Subcutaneous abdominal adipose tissue (tissue), 5 donors: ENCODE measurements around the gene GPR62.

ENCODE experiments used
- H3K27ac ChIP-seq: one replicate; pipeline ENCODE4 v1.7.0; 2013; ENCODE audit warnings: low read depth, mild to moderate bottlenecking, inconsistent platforms, low read length, moderate library complexity
- H3K27me3 ChIP-seq, 5 donors: one replicate each; pipeline ENCODE4 v1.7.0; 2013; ENCODE audit warnings: low read length in 5 of 5, inconsistent platforms in 1 of 5; ENCODE audit not compliant: control insufficient read depth in 5 of 5, insufficient read depth in 4 of 5
- H3K36me3 ChIP-seq, 5 donors: one replicate each; pipeline ENCODE4 v1.7.0; 2013; ENCODE audit warnings: low read length in 5 of 5; ENCODE audit not compliant: control insufficient read depth in 5 of 5, insufficient read depth in 5 of 5
- H3K4me1 ChIP-seq, 5 donors: one replicate each; pipeline ENCODE4 v1.7.0; 2013; ENCODE audit warnings: low read length in 5 of 5, mild to moderate bottlenecking in 3 of 5, moderate library complexity in 1 of 5; ENCODE audit not compliant: control insufficient read depth in 5 of 5, insufficient read depth in 5 of 5
- H3K4me3 ChIP-seq, 5 donors: one replicate each; pipeline ENCODE4 v1.7.0; 2013; ENCODE audit warnings: low read length in 5 of 5, low read depth in 1 of 5
- H3K9ac ChIP-seq, 5 donors: one replicate each; pipeline ENCODE4 v1.7.0; 2013; ENCODE audit warnings: low read length in 5 of 5, mild to moderate bottlenecking in 4 of 5, moderate library complexity in 3 of 5
- H3K9me3 ChIP-seq, 5 donors: one replicate each; pipeline ENCODE4 v1.7.0; 2013; ENCODE audit warnings: low read length in 5 of 5; ENCODE audit not compliant: control insufficient read depth in 5 of 5
- donor health status: healthy.
- donor health status: healthy.
- donor health status: healthy.
- donor health status: healthy.
- donor health status: healthy.

The GPR62 gene

GRCh38 chr3:51945031-51945840 lies 9.9 kb upstream of the GPR62 start:
- no peaks in the 10 kb centered on the region for H3K27me3 ChIP-seq
- no peak overlapping the region for H3K27ac ChIP-seq
- peaks cover 0 to 51% (median 30%) of the 10 kb centered on the region in 5 donors for H3K36me3 ChIP-seq
- no peak overlapping the region for H3K9ac ChIP-seq
- H3K9me3 ChIP-seq = no peaks in the 10 kb centered on the region
- no peak overlapping the region for H3K4me3 ChIP-seq
- peaks cover 4 to 31% (median 30%) of the 10 kb centered on the region in 5 donors for H3K4me1 ChIP-seq

- H3K36me3 ChIP-seq = peaks cover 0 to 51% (median 30%) of the 10 kb centered on the region in 5 donors
- H3K4me1 ChIP-seq = peaks cover 4 to 22% (median 21%) of the 10 kb centered on the region in 5 donors
- no peak overlapping the region for H3K9ac ChIP-seq
- H3K9me3 ChIP-seq = no peaks in the 10 kb centered on the region
- H3K27me3 ChIP-seq = no peaks in the 10 kb centered on the region
- H3K27ac ChIP-seq = no peak overlapping the region
- H3K4me3 ChIP-seq = no peak overlapping the region
Measured at GRCh38 chr3:51945926-51946705, 9.1 kb upstream of the GPR62 start.

- no peak overlapping the region for H3K9ac ChIP-seq
- no peaks in the 10 kb centered on the region for H3K9me3 ChIP-seq
- H3K27me3 ChIP-seq = no peaks in the 10 kb centered on the region
- no peak overlapping the region for H3K27ac ChIP-seq
- no peak overlapping the region for H3K4me3 ChIP-seq
- peaks cover 3 to 16% (median 16%) of the 10 kb centered on the region in 5 donors for H3K4me1 ChIP-seq
- peaks cover 0 to 51% (median 30%) of the 10 kb centered on the region in 5 donors for H3K36me3 ChIP-seq
Measured at GRCh38 chr3:51946796-51947195, 8.4 kb upstream of the GPR62 start.

- no peak overlapping the region for H3K9ac ChIP-seq
- H3K4me1 ChIP-seq = peaks cover 3 to 14% (median 13%) of the 10 kb centered on the region in 5 donors
- H3K27ac ChIP-seq = no peak overlapping the region
- no peaks in the 10 kb centered on the region for H3K27me3 ChIP-seq
- H3K36me3 ChIP-seq = peaks cover 0 to 51% (median 30%) of the 10 kb centered on the region in 5 donors
- H3K4me3 ChIP-seq = no peak overlapping the region
- H3K9me3 ChIP-seq = no peaks in the 10 kb centered on the region
Measured at GRCh38 chr3:51947215-51947900, 7.8 kb upstream of the GPR62 start.

- H3K36me3 ChIP-seq = peaks cover 0 to 51% (median 30%) of the 10 kb centered on the region in 5 donors
- no peak overlapping the region for H3K9ac ChIP-seq
- H3K27me3 ChIP-seq = no peaks in the 10 kb centered on the region
- no peaks in the 10 kb centered on the region for H3K9me3 ChIP-seq
- H3K27ac ChIP-seq = no peak overlapping the region
- peaks cover 0 to 7% (median 6%) of the 10 kb centered on the region in 5 donors for H3K4me1 ChIP-seq
- no peak overlapping the region for H3K4me3 ChIP-seq
Measured at GRCh38 chr3:51948016-51948580, 7.1 kb upstream of the GPR62 start.

GRCh38 chr3:51949121-51949520 lies 6.1 kb upstream of the GPR62 start:
- no peaks in the 10 kb centered on the region for H3K9me3 ChIP-seq
- peaks cover 0 to 51% (median 30%) of the 10 kb centered on the region in 5 donors for H3K36me3 ChIP-seq
- H3K27me3 ChIP-seq = no peaks in the 10 kb centered on the region
- no peak overlapping the region for H3K27ac ChIP-seq
- no peaks in the 10 kb centered on the region for H3K4me1 ChIP-seq
- no peak overlapping the region for H3K9ac ChIP-seq
- H3K4me3 ChIP-seq = no peak overlapping the region

- Histone ChIP-seq H3K36me3 (peaks cover 0 to 37% (median 21%) of the 10 kb centered on the region in 5 donors), H3K27me3 (no peaks in the 10 kb centered on the region), H3K9me3 (no peaks in the 10 kb centered on the region), H3K27ac (no peak overlapping the region), H3K4me3 (no peak overlapping the region), H3K4me1 (peaks cover 0 to 8% (median 7%) of the 10 kb centered on the region in 5 donors), H3K9ac (no peak overlapping the region)
Measured at GRCh38 chr3:51950899-51951298, 4.3 kb upstream of the GPR62 start.

GRCh38 chr3:51953445-51953844 lies 1.7 kb upstream of the GPR62 start:
- peaks cover 3 to 17% (median 15%) of the 10 kb centered on the region in 5 donors for H3K4me1 ChIP-seq
- no peaks in the 10 kb centered on the region for H3K9me3 ChIP-seq
- H3K36me3 ChIP-seq = peaks cover 0 to 24% (median 10%) of the 10 kb centered on the region in 5 donors
- H3K4me3 ChIP-seq = no peak overlapping the region
- no peak overlapping the region for H3K27ac ChIP-seq
- H3K9ac ChIP-seq = no peak overlapping the region
- no peaks in the 10 kb centered on the region for H3K27me3 ChIP-seq

- H3K9ac ChIP-seq = no peak overlapping the region
- H3K27ac ChIP-seq = no peak overlapping the region
- H3K4me1 ChIP-seq = peaks cover 3 to 17% (median 15%) of the 10 kb centered on the region in 5 donors
- no peaks in the 10 kb centered on the region for H3K27me3 ChIP-seq
- H3K36me3 ChIP-seq = peaks cover 0 to 24% (median 12%) of the 10 kb centered on the region in 5 donors
- H3K9me3 ChIP-seq = no peaks in the 10 kb centered on the region
- no peak overlapping the region for H3K4me3 ChIP-seq
Measured at GRCh38 chr3:51954105-51954504, 1.1 kb upstream of the GPR62 start.
